Measurements from ENCODE around the gene CMTM6.
"Not testable (repeated sequence)": the region's sequence is repeated elsewhere in the genome, so short reads cannot be mapped to it uniquely, and the experiment has no call there.

Gene CMTM6

GRCh38 chr3:32463415-32463814 lies 39.2 kb downstream of the CMTM6 start:
- DNase-seq = not testable (repeated sequence)

GRCh38 chr3:32462191-32462986 lies 40.3 kb downstream of the CMTM6 start:
- not testable (repeated sequence) for DNase-seq

GRCh38 chr3:32460817-32461496 lies 41.7 kb downstream of the CMTM6 start:
- not testable (repeated sequence) for DNase-seq

- DNase-seq = no peak
These were observed 42.5 kb downstream of the CMTM6 start for GRCh38 chr3:32460031-32460749.

GRCh38 chr3:32459450-32459849 lies 43.2 kb downstream of the CMTM6 start:
- DNase-seq = no peak

GRCh38 chr3:32457971-32458471 lies 44.6 kb downstream of the CMTM6 start:
- no peak for DNase-seq

- no peak for DNase-seq
These were observed 46.1 kb downstream of the CMTM6 start for GRCh38 chr3:32456429-32457130.

GRCh38 chr3:32455609-32456428 lies 46.8 kb downstream of the CMTM6 start:
- DNase-seq = no peak

- DNase-seq = no peak
These were observed 47.7 kb downstream of the CMTM6 start for GRCh38 chr3:32454731-32455608.

GRCh38 chr3:32454111-32454510 lies 48.5 kb downstream of the CMTM6 start:
- DNase-seq = no peak

- DNase-seq = no peak
These were observed 49.3 kb downstream of the CMTM6 start for GRCh38 chr3:32453346-32453745.

- DNase-seq = no peak
These were observed 50.6 kb downstream of the CMTM6 start for GRCh38 chr3:32452009-32452408.

- no peak for DNase-seq
These were observed 51.5 kb downstream of the CMTM6 start for GRCh38 chr3:32450992-32451659.

- no peak for DNase-seq
These were observed 52.2 kb downstream of the CMTM6 start for GRCh38 chr3:32450426-32450825.

GRCh38 chr3:32449691-32450090 lies 53.0 kb downstream of the CMTM6 start:
- DNase-seq = no peak

GRCh38 chr3:32448686-32449474 lies 53.8 kb downstream of the CMTM6 start:
- no peak for DNase-seq

GRCh38 chr3:32447865-32448400 lies 54.7 kb downstream of the CMTM6 start:
- DNase-seq = no peak

GRCh38 chr3:32443478-32443877 lies 59.2 kb downstream of the CMTM6 start:
- no peak for DNase-seq

GRCh38 chr3:32442766-32443165 lies 59.9 kb downstream of the CMTM6 start:
- no peak for DNase-seq
